Epithelial cell of esophagus (primary cell): Measurements from ENCODE around the gene DFFA.
"Not testable (repeated sequence)": the region's sequence is repeated elsewhere in the genome, so short reads cannot be mapped to it uniquely, and the experiment has no call there.

Experiments
- DNase-seq: peaks from one replicate; pipeline ENCODE4 v3.0.0; 2010; ENCODE audit warnings: low read depth
- H3K4me3 ChIP-seq: 2 replicates; pipeline ENCODE4 v1.5.1; 2011; ENCODE audit warnings: mild to moderate bottlenecking, low read length, control low read depth
- CTCF ChIP-seq: IDR thresholded peaks from 2 replicates; pipeline ENCODE4 v1.5.1; 2011; ENCODE audit warnings: low read depth, mild to moderate bottlenecking, low read length, control low read depth, inconsistent platforms; ENCODE audit not compliant: insufficient read depth; ENCODE audit errors: missing control alignments

The DFFA gene

GRCh38 chr1:10428984-10429383 is 43.3 kb downstream of the DFFA start:
- no peak for DNase-seq

GRCh38 chr1:10426535-10426848 is 45.8 kb downstream of the DFFA start:
- not testable (repeated sequence) for H3K4me3 ChIP-seq, DNase-seq

More at GRCh38 chr1:10428984-10429383, 43.3 kb downstream of the DFFA start:
- no peak for TF ChIP-seq CTCF
- H3K4me3 ChIP-seq = no peak overlapping the region

- not testable (repeated sequence) for DNase-seq, H3K4me3 ChIP-seq
Observed at GRCh38 chr1:10425826-10426534, 46.3 kb downstream of the DFFA start.

- no peak for DNase-seq
- no peak overlapping the region for H3K4me3 ChIP-seq
- TF ChIP-seq CTCF = no peak
Observed at GRCh38 chr1:10424651-10425050, 47.7 kb downstream of the DFFA start.

- no peak overlapping the region for H3K4me3 ChIP-seq
- no peak for DNase-seq
- no peak for TF ChIP-seq CTCF
Observed at GRCh38 chr1:10424034-10424433, 48.3 kb downstream of the DFFA start.

GRCh38 chr1:10421637-10422036 is 50.7 kb downstream of the DFFA start:
- no peak for DNase-seq
- no peak for TF ChIP-seq CTCF
- H3K4me3 ChIP-seq = no peak overlapping the region

GRCh38 chr1:10419351-10419750 is 53.0 kb downstream of the DFFA start:
- DNase-seq = no peak
- H3K4me3 ChIP-seq = no peak overlapping the region
- no peak for TF ChIP-seq CTCF

- not testable (repeated sequence) for DNase-seq, H3K4me3 ChIP-seq
Observed at GRCh38 chr1:10418741-10419140, 53.6 kb downstream of the DFFA start.

GRCh38 chr1:10415967-10416366 is 56.4 kb downstream of the DFFA start:
- not testable (repeated sequence) for H3K4me3 ChIP-seq, DNase-seq
